Right lung (tissue), 5 donors: ENCODE data around the gene MEOX1. TPM values are rescaled to one million over a fixed set of nuclear protein-coding genes. Genes with fewer than 3 reads are reported as not detected.

Experiments used
- DNase-seq, 2 donors: peaks; one replicate each; pipeline ENCODE4 v3.0.0-alpha.2; 2013
- polyA plus RNA-seq, 5 donors: library from polyadenylated mRNA; unstranded; fragments of 120-200 nt; gene quantifications; one replicate each; pipeline versions ENCODE4 v1.2.1 to v1.2.3, GENCODE V29; 2013; ENCODE audit warnings: inconsistent platforms in 1 of 5, low replicate concordance in 1 of 5; ENCODE audit not compliant: insufficient read length in 5 of 5, insufficient read depth in 1 of 5

MEOX1 gene
- polyA plus RNA-seq, 5 donors: 0.21 to 0.64 (median 0.31) TPM

- DNase-seq: no peak
Measured at GRCh38 chr17:43680461-43680860, 18.7 kb upstream of the MEOX1 start.

- no peak for DNase-seq
Measured at GRCh38 chr17:43679911-43680310, 18.2 kb upstream of the MEOX1 start.

- no peak for DNase-seq
Measured at GRCh38 chr17:43679401-43679800, 17.7 kb upstream of the MEOX1 start.

GRCh38 chr17:43676471-43676870 lies 14.7 kb upstream of the MEOX1 start:
- DNase-seq: no peak

GRCh38 chr17:43674394-43674793 lies 12.7 kb upstream of the MEOX1 start:
- DNase-seq: no peak

- peak in 1 of 2 donors; percentile 61 for DNase-seq
Measured at GRCh38 chr17:43673516-43674323, 12.0 kb upstream of the MEOX1 start.

- no peak for DNase-seq
Measured at GRCh38 chr17:43671755-43672519, 10.2 kb upstream of the MEOX1 start.

GRCh38 chr17:43671031-43671692 lies 9.4 kb upstream of the MEOX1 start:
- DNase-seq: no peak

GRCh38 chr17:43670645-43671030 lies 8.9 kb upstream of the MEOX1 start:
- DNase-seq: no peak

- no peak for DNase-seq
Measured at GRCh38 chr17:43669971-43670644, 8.4 kb upstream of the MEOX1 start.

- DNase-seq: no peak
Measured at GRCh38 chr17:43667947-43668348, 6.2 kb upstream of the MEOX1 start.

- no peak for DNase-seq
Measured at GRCh38 chr17:43667506-43667905, 5.8 kb upstream of the MEOX1 start.

GRCh38 chr17:43665937-43666236 lies 4.2 kb upstream of the MEOX1 start:
- no peak for DNase-seq

- no peak for DNase-seq
Measured at GRCh38 chr17:43665084-43665936, 3.6 kb upstream of the MEOX1 start.

- DNase-seq: no peak
Measured at GRCh38 chr17:43664096-43664495, 2.4 kb upstream of the MEOX1 start.

GRCh38 chr17:43663383-43663782 lies 1.7 kb upstream of the MEOX1 start:
- DNase-seq: no peak

- no peak for DNase-seq
Measured at GRCh38 chr17:43662413-43663141, 855 bp upstream of the MEOX1 start.

GRCh38 chr17:43660816-43661493 lies 767 bp downstream of the MEOX1 start:
- DNase-seq: no peak

GRCh38 chr17:43659823-43660617 lies 1.7 kb downstream of the MEOX1 start:
- no peak for DNase-seq
